ENCODE results near the gene KPNA6.
A peak's percentile ranks its signal among the peaks of the same experiment; 100 is the strongest.
"Not testable (repeated sequence)": the region's sequence is repeated elsewhere in the genome, so short reads cannot be mapped to it uniquely, and the experiment has no call there.

KPNA6 gene

GRCh38 chr1:32159189-32159588 lies 51.3 kb downstream of the KPNA6 start:
- peak; percentile 58 for DNase-seq (ENCODE audit: low spot score)
- in situ Hi-C loops (cut with MboI; ENCODE audit: low sequenced_read_pairs, unreplicated experiment): no loop called here
- no peak for TF ChIP-seq CTCF (IDR thresholded peaks at IDR 0.05; ENCODE audit: borderline replicate concordance, control extremely low read depth, extremely low read depth, insufficient read depth, missing control alignments)

GRCh38 chr1:32163405-32163804 lies 55.5 kb downstream of the KPNA6 start:
- no peak for TF ChIP-seq CTCF (IDR thresholded peaks at IDR 0.05; ENCODE audit: borderline replicate concordance, control extremely low read depth, extremely low read depth, insufficient read depth, missing control alignments)
- in situ Hi-C loops (cut with MboI; ENCODE audit: low sequenced_read_pairs, unreplicated experiment): no loop called here
- no peak for DNase-seq (ENCODE audit: low spot score)

GRCh38 chr1:32165633-32166032 lies 57.8 kb downstream of the KPNA6 start:
- in situ Hi-C loops (cut with MboI; ENCODE audit: low sequenced_read_pairs, unreplicated experiment); DNase-seq (ENCODE audit: low spot score): not testable (repeated sequence)

- TF ChIP-seq CTCF (IDR thresholded peaks at IDR 0.05; ENCODE audit: borderline replicate concordance, control extremely low read depth, extremely low read depth, insufficient read depth, missing control alignments): no peak
- in situ Hi-C loops (cut with MboI; ENCODE audit: low sequenced_read_pairs, unreplicated experiment): no loop called here
- no peak for DNase-seq (ENCODE audit: low spot score)
Measured at GRCh38 chr1:32170991-32171390, 63.1 kb downstream of the KPNA6 start.

GRCh38 chr1:32172621-32173245 lies 64.9 kb downstream of the KPNA6 start:
- in situ Hi-C loops (cut with MboI; ENCODE audit: low sequenced_read_pairs, unreplicated experiment): no loop called here
- no peak for DNase-seq (ENCODE audit: low spot score)
- TF ChIP-seq CTCF (IDR thresholded peaks at IDR 0.05; ENCODE audit: borderline replicate concordance, control extremely low read depth, extremely low read depth, insufficient read depth, missing control alignments): no peak

GRCh38 chr1:32178380-32179192 lies 70.7 kb downstream of the KPNA6 start:
- TF ChIP-seq CTCF (IDR thresholded peaks at IDR 0.05; ENCODE audit: borderline replicate concordance, control extremely low read depth, extremely low read depth, insufficient read depth, missing control alignments): no peak
- in situ Hi-C loops (cut with MboI; ENCODE audit: low sequenced_read_pairs, unreplicated experiment): no loop called here
- no peak for DNase-seq (ENCODE audit: low spot score)

GRCh38 chr1:32179193-32179442 lies 71.3 kb downstream of the KPNA6 start:
- DNase-seq (ENCODE audit: low spot score): no peak
- TF ChIP-seq CTCF (IDR thresholded peaks at IDR 0.05; ENCODE audit: borderline replicate concordance, control extremely low read depth, extremely low read depth, insufficient read depth, missing control alignments): no peak
- in situ Hi-C loops (cut with MboI; ENCODE audit: low sequenced_read_pairs, unreplicated experiment): no loop called here

Data from GM13976 (cell line).